ENCODE data around the gene CASR. TPM values are rescaled to one million over a fixed set of nuclear protein-coding genes. Genes with fewer than 3 reads are reported as not detected.

CASR gene
- polyA plus RNA-seq, 2 of the 4 experiments (the other 2 are of a cell fraction): not detected

- TF ChIP-seq FOSL2 (IDR thresholded peaks at IDR 0.05) (no peak), FOSL2 (CRISPR knock-in tag; IDR thresholded peaks at IDR 0.05) (no peak), HEYL (CRISPR knock-in tag; IDR thresholded peaks at IDR 0.05) (no peak), MYC (IDR thresholded peaks at IDR 0.05; ENCODE audit: borderline replicate concordance, low read length) (no peak), SMC3 (IDR thresholded peaks at IDR 0.05) (no peak), POLR2A (IDR thresholded peaks at IDR 0.05; ENCODE audit: low read length) (no peak)
- ATAC-seq (no peak), DNase-seq (ENCODE audit: low read depth in 1 of 2, low spot score in 1 of 2) (no peak), FAIRE-seq (no peak)
- Histone ChIP-seq H3K9me3 (no peaks in the 10 kb centered on the region), H3K4me2 (no peak overlapping the region), H3K27ac (no peak overlapping the region), H3K4me3 (no peak overlapping the region), H3K4me1 (no peaks in the 10 kb centered on the region)
- WGBS (ENCODE audit: missing lambda C conversion rate): 40% methylated on average over 2 of the region's 5 CpGs
- CTCF ChIA-PET: interaction anchor here (1.0 to 3.3 kb wide), 4 partner anchors 8 to 702 kb away, joined by 3 to 16 read pairs (median 4); partner anchors contain the start of gene POLQ
- POLR2A ChIA-PET: no interaction called here
Measured at GRCh38 chr3:122247825-122248185, 64.3 kb downstream of the CASR start.

GRCh38 chr3:122251428-122251827 lies 68.0 kb downstream of the CASR start:
- WGBS (ENCODE audit: missing lambda C conversion rate): 0% methylated on average over 3 of the region's 3 CpGs
- no peak overlapping the region for H3K4me2 ChIP-seq
- no peak for DNase-seq (ENCODE audit: low read depth in 1 of 2, low spot score in 1 of 2)
- H3K4me3 ChIP-seq: no peak overlapping the region
- no peaks in the 10 kb centered on the region for H3K9me3 ChIP-seq
- H3K27ac ChIP-seq: no peak overlapping the region
- H3K4me1 ChIP-seq: no peaks in the 10 kb centered on the region
- no peak for ATAC-seq
- no peak for FAIRE-seq
- CTCF ChIA-PET: no interaction called here
- POLR2A ChIA-PET: no interaction called here
- no peak for TF ChIP-seq BHLHE40 (IDR thresholded peaks at IDR 0.05; ENCODE audit: low read depth, low read length)
- TF ChIP-seq ZNF302 (CRISPR knock-in tag; IDR thresholded peaks at IDR 0.05): no peak
- no peak for TF ChIP-seq CBX8 (IDR thresholded peaks at IDR 0.05)
- TF ChIP-seq CHD2 (IDR thresholded peaks at IDR 0.05; ENCODE audit: low read length, partially characterized antibody): no peak
- TF ChIP-seq FOSL2 (IDR thresholded peaks at IDR 0.05): no peak
- no peak for TF ChIP-seq FOSL2 (CRISPR knock-in tag; IDR thresholded peaks at IDR 0.05)
- no peak for TF ChIP-seq KDM1A (IDR thresholded peaks at IDR 0.05; ENCODE audit: low read depth)
- no peak for TF ChIP-seq MYC (IDR thresholded peaks at IDR 0.05; ENCODE audit: borderline replicate concordance, low read length)
- no peak for TF ChIP-seq KDM5A (IDR thresholded peaks at IDR 0.05)
- TF ChIP-seq RARB (CRISPR knock-in tag; IDR thresholded peaks at IDR 0.05): no peak
- TF ChIP-seq NPAS2 (CRISPR knock-in tag; IDR thresholded peaks at IDR 0.05; ENCODE audit: borderline replicate concordance): no peak
- TF ChIP-seq HOXA7 (CRISPR knock-in tag; IDR thresholded peaks at IDR 0.05): no peak
- no peak for TF ChIP-seq CBX2 (IDR thresholded peaks at IDR 0.05; ENCODE audit: borderline replicate concordance, low read depth)
- TF ChIP-seq MAZ (IDR thresholded peaks at IDR 0.05; ENCODE audit: borderline replicate concordance, low read depth, low read length): no peak
- no peak for TF ChIP-seq EHMT2 (IDR thresholded peaks at IDR 0.05; ENCODE audit: low read depth)
- no peak for TF ChIP-seq EHF (CRISPR knock-in tag; IDR thresholded peaks at IDR 0.05)
- TF ChIP-seq ESRRA (IDR thresholded peaks at IDR 0.05; ENCODE audit: borderline replicate concordance, low read length): no peak
- no peak for TF ChIP-seq GATA3 (IDR thresholded peaks at IDR 0.05; ENCODE audit: borderline replicate concordance)
- no peak for TF ChIP-seq RCOR1 (IDR thresholded peaks at IDR 0.05; ENCODE audit: low read depth, low read length)
- TF ChIP-seq CTCF (IDR thresholded peaks at IDR 0.05): no peak

- H3K4me2 ChIP-seq: no peak overlapping the region
- FAIRE-seq (no peak), ATAC-seq (no peak), DNase-seq (ENCODE audit: low read depth in 1 of 2, low spot score in 1 of 2) (no peak)
- WGBS (ENCODE audit: missing lambda C conversion rate): 62% methylated on average over 1 of the region's 1 CpG
- POLR2A ChIA-PET: no interaction called here
- TF ChIP-seq MYC (IDR thresholded peaks at IDR 0.05; ENCODE audit: borderline replicate concordance, low read length): no peak
- TF ChIP-seq SMC3 (IDR thresholded peaks at IDR 0.05): no peak
- no peak for TF ChIP-seq E2F6 (IDR thresholded peaks at IDR 0.05; ENCODE audit: borderline replicate concordance, low read depth)
- no peak for TF ChIP-seq CTCF (IDR thresholded peaks at IDR 0.05)
- no peak for TF ChIP-seq MAX (IDR thresholded peaks at IDR 0.05)
- TF ChIP-seq ZNF302 (CRISPR knock-in tag; IDR thresholded peaks at IDR 0.05): no peak
- no peak for TF ChIP-seq FOXS1 (CRISPR knock-in tag; IDR thresholded peaks at IDR 0.05)
- no peak for TF ChIP-seq HMGXB4 (CRISPR knock-in tag; IDR thresholded peaks at IDR 0.05; ENCODE audit: borderline replicate concordance)
- no peak for TF ChIP-seq CEBPB (IDR thresholded peaks at IDR 0.05)
- no peak for TF ChIP-seq EHMT2 (IDR thresholded peaks at IDR 0.05; ENCODE audit: low read depth)
- TF ChIP-seq USF2 (IDR thresholded peaks at IDR 0.05): no peak
- H3K27ac ChIP-seq: no peak overlapping the region
- H3K4me3 ChIP-seq: no peak overlapping the region
- CTCF ChIA-PET: interaction anchor here (1.6 kb wide), 1 partner anchor 152 kb away, joined by 5 read pairs; no protein-coding TSS in a partner anchor
- H3K4me1 ChIP-seq: no peaks in the 10 kb centered on the region
- no peaks in the 10 kb centered on the region for H3K9me3 ChIP-seq
Measured at GRCh38 chr3:122253581-122253980, 70.1 kb downstream of the CASR start.
